Panc1 (cell line): ENCODE data around the gene TP53AIP1. TPM values are rescaled to one million over a fixed set of nuclear protein-coding genes. Genes with fewer than 3 reads are reported as not detected.
A peak's percentile ranks its signal among the peaks of the same experiment; 100 is the strongest.

Source experiments
- ATAC-seq: fragments of 200-7000 bp; cut with Tn5 transposase; 2 replicates; pipeline ENCODE4 v1.9.1; 2020; ENCODE audit warnings: mild to moderate bottlenecking, moderate library complexity
- BruUV-seq: library from RNA; stranded (reverse); fragments of 400-500 nt; replicated peaks from 2 replicates; lab custom pipeline; 2021; lab: Mats Ljungman, UMichigan
- CTCF ChIA-PET: fragments of 300-600 bp; sonication (Branson Sonifier 250); formaldehyde crosslinking; loops from one replicate; lab custom pipeline; 2022; ENCODE audit warnings: antibody characterized with exemption; lab: Charles Lee
- POLR2A ChIA-PET: fragments of 300-600 bp; sonication (Branson Sonifier 250); formaldehyde crosslinking; loops from one replicate; lab custom pipeline; 2022; ENCODE audit warnings: antibody characterized with exemption; lab: Charles Lee
- DNase-seq: peaks from one replicate; pipeline ENCODE4 v3.0.0-alpha.2; 2010; ENCODE audit warnings: low read depth, low spot score
- H3K27ac ChIP-seq: 2 replicates; pipeline ENCODE4 v1.5.1; 2011; ENCODE audit warnings: mild to moderate bottlenecking, low read length, inconsistent platforms
- H3K27me3 ChIP-seq: fragments of 200-500 bp; sonication (Bioruptor generic); 2 replicates; pipeline ENCODE4 v1.6.0; 2014; ENCODE audit warnings: low read length, inconsistent platforms; ENCODE audit not compliant: control insufficient read depth, insufficient read depth
- H3K36me3 ChIP-seq: fragments of 200-500 bp; sonication (Bioruptor generic); 2 replicates; pipeline ENCODE4 v1.5.1; 2014; ENCODE audit warnings: inconsistent platforms, mild to moderate bottlenecking, low read length, moderate library complexity; ENCODE audit not compliant: control insufficient read depth, insufficient read depth
- H3K4me1 ChIP-seq: 2 replicates; pipeline ENCODE4 v1.5.1; 2011; ENCODE audit warnings: inconsistent platforms, mild to moderate bottlenecking, low read length, moderate library complexity; ENCODE audit not compliant: control insufficient read depth, insufficient read depth
- H3K4me3 ChIP-seq, 2 experiments: 2 replicates each; pipeline ENCODE4 v1.5.1; 2011 to 2012; ENCODE audit warnings: low read depth in 2 of 2, low read length in 2 of 2, mild to moderate bottlenecking in 2 of 2, inconsistent platforms in 1 of 2, moderate library complexity in 1 of 2
- H3K9me3 ChIP-seq: fragments of 200-500 bp; sonication (Bioruptor generic); 2 replicates; pipeline ENCODE4 v1.5.1; 2014; ENCODE audit warnings: low read depth, mild to moderate bottlenecking, inconsistent platforms, low read length, moderate library complexity; ENCODE audit not compliant: control insufficient read depth, insufficient read depth
- POLR2AphosphoS5 ChIP-seq: IDR thresholded peaks from 2 replicates; pipeline ENCODE4 v1.6.1; 2012; ENCODE audit warnings: mild to moderate bottlenecking, low read depth, low read length, moderate library complexity
- REST ChIP-seq, 2 experiments: IDR thresholded peaks; 2 replicates each; pipeline ENCODE4 v1.6.1; 2011 to 2012; ENCODE audit warnings: low read depth in 2 of 2, control low read depth in 1 of 2, low read length in 1 of 2, mild to moderate bottlenecking in 1 of 2, moderate library complexity in 1 of 2; ENCODE audit not compliant: insufficient read depth in 1 of 2
- SIN3A ChIP-seq: IDR thresholded peaks from 2 replicates; pipeline ENCODE4 v1.6.1; 2012; ENCODE audit warnings: low read depth, mild to moderate bottlenecking, low read length, moderate library complexity, borderline replicate concordance; ENCODE audit not compliant: insufficient read depth
- TCF7L2 ChIP-seq: IDR thresholded peaks from 2 replicates; pipeline ENCODE4 v1.6.1; 2011; ENCODE audit warnings: mild to moderate bottlenecking, low read depth, low read length, inconsistent platforms
- in situ Hi-C: cut with HindIII; loops from 2 replicates; pipeline ENCODE4 v1.10.0; 2016; ENCODE audit warnings: low sequenced_read_pairs, low pct_unique_long_range_greater_than_20kb
- intact Hi-C: fragments of 100-400 bp; cut with micrococcal nuclease; formaldehyde crosslinking; loops from one replicate; pipeline ENCODE4 v1.10.0; 2022; ENCODE audit not compliant: unreplicated experiment
- total RNA-seq: library from RNA; stranded (reverse); gene quantifications from one replicate; pipeline ENCODE4 v1.2.1, GENCODE V29; 2021; ENCODE audit not compliant: unreplicated experiment
- TF ChIP-seq, protein P1 (sequence below): fragments of 450-650 bp; IDR thresholded peaks from 2 replicates; pipeline ENCODE4 v1.5.1; 2017; ENCODE audit warnings: mild to moderate bottlenecking

TP53AIP1 gene
- total RNA-seq, 1 experiment from 2014 or later: 0.08 TPM

DNA sequence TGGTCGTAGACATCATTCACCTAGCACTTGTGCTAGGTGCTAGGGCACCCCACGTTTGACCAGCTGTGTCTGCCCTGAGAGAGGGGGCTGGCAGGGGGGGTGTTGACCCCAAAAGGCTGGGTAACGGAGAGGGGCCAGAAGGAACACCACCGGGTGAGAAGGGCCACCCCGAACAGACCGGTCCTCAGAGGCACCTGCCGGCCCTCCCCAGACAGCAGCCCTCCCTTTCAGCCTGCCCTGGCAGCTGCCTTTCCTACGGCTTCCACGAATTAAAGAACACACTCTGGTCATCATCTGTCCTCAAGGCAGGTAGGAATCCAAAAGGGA, 52.5 kb downstream of the TP53AIP1 start:
- H3K27ac ChIP-seq: no peak overlapping the region; the same call in 1 of the 2 replicates
- TF ChIP-seq POLR2AphosphoS5 (no peak), SIN3A (no peak), TCF7L2 (no peak), REST (IDR thresholded peaks at IDR 0.05; ENCODE audit: insufficient read depth in 1 of 2, low read depth in 2 of 2, low read length in 1 of 2) (no peak)
- TF ChIP-seq, protein P1, sequence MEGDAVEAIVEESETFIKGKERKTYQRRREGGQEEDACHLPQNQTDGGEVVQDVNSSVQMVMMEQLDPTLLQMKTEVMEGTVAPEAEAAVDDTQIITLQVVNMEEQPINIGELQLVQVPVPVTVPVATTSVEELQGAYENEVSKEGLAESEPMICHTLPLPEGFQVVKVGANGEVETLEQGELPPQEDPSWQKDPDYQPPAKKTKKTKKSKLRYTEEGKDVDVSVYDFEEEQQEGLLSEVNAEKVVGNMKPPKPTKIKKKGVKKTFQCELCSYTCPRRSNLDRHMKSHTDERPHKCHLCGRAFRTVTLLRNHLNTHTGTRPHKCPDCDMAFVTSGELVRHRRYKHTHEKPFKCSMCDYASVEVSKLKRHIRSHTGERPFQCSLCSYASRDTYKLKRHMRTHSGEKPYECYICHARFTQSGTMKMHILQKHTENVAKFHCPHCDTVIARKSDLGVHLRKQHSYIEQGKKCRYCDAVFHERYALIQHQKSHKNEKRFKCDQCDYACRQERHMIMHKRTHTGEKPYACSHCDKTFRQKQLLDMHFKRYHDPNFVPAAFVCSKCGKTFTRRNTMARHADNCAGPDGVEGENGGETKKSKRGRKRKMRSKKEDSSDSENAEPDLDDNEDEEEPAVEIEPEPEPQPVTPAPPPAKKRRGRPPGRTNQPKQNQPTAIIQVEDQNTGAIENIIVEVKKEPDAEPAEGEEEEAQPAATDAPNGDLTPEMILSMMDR: no peak
- ChIA-PET POLR2A (no interaction called here), CTCF (interaction anchor here (1.1 to 1.3 kb wide), 2 partner anchors 16 to 66 kb away, joined by 4 to 7 read pairs; no protein-coding TSS in a partner anchor)
- peak overlapping the region; percentile 46 to 57 for H3K4me3 ChIP-seq
- in situ Hi-C loops (no loop called here), intact Hi-C loops (no loop called here)
- ATAC-seq (peak; percentile 42; the same call in 1 of the 2 replicates), DNase-seq (no peak)
- peaks cover 16% of the 10 kb centered on the region for H3K27me3 ChIP-seq
- no peaks in the 10 kb centered on the region for H3K4me1 ChIP-seq
- no TSS peak for BruUV-seq
- no peaks in the 10 kb centered on the region for H3K36me3 ChIP-seq
- H3K9me3 ChIP-seq: no peaks in the 10 kb centered on the region

DNA sequence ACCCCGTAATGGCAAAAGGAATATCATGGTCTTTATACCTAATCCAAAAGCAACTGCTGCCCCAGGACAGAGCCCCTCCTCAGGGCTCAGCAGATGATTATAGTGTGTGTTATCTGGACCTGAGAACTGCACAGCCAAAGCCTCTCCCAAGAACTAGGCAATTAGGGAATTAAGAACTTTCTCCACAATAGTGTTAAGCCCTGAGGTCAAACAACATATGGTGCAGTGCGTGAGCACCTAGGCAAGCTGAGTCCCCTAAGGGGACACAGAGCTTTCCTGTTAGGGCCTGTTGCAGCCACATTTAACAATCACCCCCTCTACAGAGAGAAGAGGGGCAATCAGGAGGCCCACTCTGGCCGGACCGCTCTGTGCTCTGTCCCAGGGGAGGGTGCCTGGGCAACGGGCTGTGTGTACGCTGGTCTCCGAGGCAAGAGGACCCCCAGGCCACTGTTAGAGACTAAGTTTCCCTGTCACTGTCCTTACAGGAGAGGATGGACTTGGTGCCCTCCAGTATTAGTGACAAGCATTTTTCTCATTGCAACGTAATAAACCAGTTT, 52.9 kb downstream of the TP53AIP1 start:
- H3K4me3 ChIP-seq: no peak overlapping the region

More for the DNA sequence above, 52.9 kb downstream of the TP53AIP1 start:
- no TSS peak for BruUV-seq
- Histone ChIP-seq H3K27me3 (peaks cover 16% of the 10 kb centered on the region), H3K9me3 (no peaks in the 10 kb centered on the region), H3K36me3 (no peaks in the 10 kb centered on the region), H3K27ac (no peak overlapping the region), H3K4me1 (no peaks in the 10 kb centered on the region)
- in situ Hi-C loops (no loop called here), intact Hi-C loops (loop anchor here (10.0 kb wide), 2 partner anchors 225 to 865 kb away; no protein-coding TSS in a partner anchor)
- DNase-seq: no peak
- CTCF ChIA-PET: interaction anchor here (1.1 to 1.3 kb wide), 2 partner anchors 17 to 67 kb away, joined by 4 to 7 read pairs; no protein-coding TSS in a partner anchor
- no peak for ATAC-seq
- POLR2A ChIA-PET: no interaction called here
- no peak for TF ChIP-seq REST (IDR thresholded peaks at IDR 0.05; ENCODE audit: insufficient read depth in 1 of 2, low read depth in 2 of 2, low read length in 1 of 2)
- TF ChIP-seq, protein P1: no peak
- no peak for TF ChIP-seq TCF7L2
- TF ChIP-seq SIN3A: no peak
- TF ChIP-seq POLR2AphosphoS5: no peak
